Osteoblast (primary cell): Measurements from ENCODE around the gene SLC16A10. TPM values are rescaled to one million over a fixed set of nuclear protein-coding genes. Genes with fewer than 3 reads are reported as not detected.

Source experiments
- DNase-seq: peaks from one replicate; pipeline ENCODE4 v3.0.0; 2011; ENCODE audit warnings: low spot score, mixed read lengths; ENCODE audit not compliant: insufficient read length; ENCODE audit errors: missing footprints
- H2AFZ ChIP-seq: 2 replicates; pipeline ENCODE4 v1.6.0; 2011; ENCODE audit warnings: mild to moderate bottlenecking, low read length
- H3K27ac ChIP-seq: 2 replicates; pipeline ENCODE4 v1.5.1; 2011; ENCODE audit warnings: mild to moderate bottlenecking, low read depth, low read length, moderate library complexity
- H3K27me3 ChIP-seq: 2 replicates; pipeline ENCODE4 v1.6.0; 2012; ENCODE audit warnings: mild to moderate bottlenecking, control low read depth, inconsistent platforms, low read length, moderate library complexity; ENCODE audit not compliant: insufficient read depth
- H3K36me3 ChIP-seq: 2 replicates; pipeline ENCODE4 v1.5.1; 2011; ENCODE audit warnings: mild to moderate bottlenecking, low read length, control low read depth, moderate library complexity; ENCODE audit not compliant: insufficient read depth
- H3K4me1 ChIP-seq: 2 replicates; pipeline ENCODE4 v1.5.1; 2011; ENCODE audit warnings: mild to moderate bottlenecking, low read length, control low read depth, moderate library complexity; ENCODE audit not compliant: insufficient read depth
- H3K4me2 ChIP-seq: 2 replicates; pipeline ENCODE4 v1.6.0; 2011; ENCODE audit warnings: mild to moderate bottlenecking, low read length; ENCODE audit not compliant: insufficient read depth
- H3K4me3 ChIP-seq: fragments of 200-600 bp; sonication (generic); 3 replicates; pipeline ENCODE4 v1.5.1; 2012; ENCODE audit warnings: mild to moderate bottlenecking, low read length, inconsistent platforms; ENCODE audit not compliant: insufficient read depth
- H3K79me2 ChIP-seq: 2 replicates; pipeline ENCODE4 v1.6.0; 2012; ENCODE audit warnings: mild to moderate bottlenecking, low read length, control low read depth, inconsistent platforms; ENCODE audit not compliant: insufficient read depth
- H3K9me3 ChIP-seq: 2 replicates; pipeline ENCODE4 v1.5.1; 2011; ENCODE audit warnings: low read depth, low read length, control low read depth
- H4K20me1 ChIP-seq: 2 replicates; pipeline ENCODE4 v1.6.0; 2012; ENCODE audit warnings: mild to moderate bottlenecking, low read length, control low read depth; ENCODE audit not compliant: insufficient read depth
- total RNA-seq: library from RNA; depleted of rRNA; stranded (reverse); fragments of >200 nt; gene quantifications from 2 replicates; pipeline ENCODE4 v1.2.3, GENCODE V29; 2012
- TF ChIP-seq, protein P1 (sequence below): IDR thresholded peaks from 2 replicates; pipeline ENCODE4 v1.5.1; 2011; ENCODE audit warnings: mild to moderate bottlenecking, low read depth, low read length, moderate library complexity; ENCODE audit errors: extremely low read depth

SLC16A10 gene
- total RNA-seq, 1 donor = under 0.01 TPM

DNA sequence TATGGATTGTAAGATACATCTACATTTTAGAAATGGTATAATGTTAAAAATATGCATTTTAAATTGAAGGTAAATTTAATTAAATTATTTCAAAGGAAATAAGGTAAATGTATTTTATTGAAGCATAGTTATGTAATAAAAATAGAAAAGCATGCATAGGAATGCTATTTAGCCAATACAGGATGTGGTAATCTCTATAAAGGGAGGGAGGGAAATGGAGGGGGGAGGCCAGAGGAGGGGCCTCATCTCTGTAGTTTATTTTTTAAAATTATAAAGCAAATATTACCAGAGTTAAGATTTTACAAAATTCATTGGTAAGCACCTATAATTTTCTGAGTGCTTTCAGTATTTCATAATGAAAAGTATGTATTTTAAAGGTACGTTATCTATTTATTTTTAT, 27.2 kb downstream of the SLC16A10 start:
- H3K4me1 ChIP-seq = peaks cover 11% of the 10 kb centered on the region
- peak overlapping the region; percentile 41 for H3K4me2 ChIP-seq
- no peaks in the 10 kb centered on the region for H3K79me2 ChIP-seq
- H3K27ac ChIP-seq = peak overlapping the region; percentile 64
- no peak overlapping the region for H2AFZ ChIP-seq
- TF ChIP-seq, protein P1, sequence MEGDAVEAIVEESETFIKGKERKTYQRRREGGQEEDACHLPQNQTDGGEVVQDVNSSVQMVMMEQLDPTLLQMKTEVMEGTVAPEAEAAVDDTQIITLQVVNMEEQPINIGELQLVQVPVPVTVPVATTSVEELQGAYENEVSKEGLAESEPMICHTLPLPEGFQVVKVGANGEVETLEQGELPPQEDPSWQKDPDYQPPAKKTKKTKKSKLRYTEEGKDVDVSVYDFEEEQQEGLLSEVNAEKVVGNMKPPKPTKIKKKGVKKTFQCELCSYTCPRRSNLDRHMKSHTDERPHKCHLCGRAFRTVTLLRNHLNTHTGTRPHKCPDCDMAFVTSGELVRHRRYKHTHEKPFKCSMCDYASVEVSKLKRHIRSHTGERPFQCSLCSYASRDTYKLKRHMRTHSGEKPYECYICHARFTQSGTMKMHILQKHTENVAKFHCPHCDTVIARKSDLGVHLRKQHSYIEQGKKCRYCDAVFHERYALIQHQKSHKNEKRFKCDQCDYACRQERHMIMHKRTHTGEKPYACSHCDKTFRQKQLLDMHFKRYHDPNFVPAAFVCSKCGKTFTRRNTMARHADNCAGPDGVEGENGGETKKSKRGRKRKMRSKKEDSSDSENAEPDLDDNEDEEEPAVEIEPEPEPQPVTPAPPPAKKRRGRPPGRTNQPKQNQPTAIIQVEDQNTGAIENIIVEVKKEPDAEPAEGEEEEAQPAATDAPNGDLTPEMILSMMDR = no peak
- DNase-seq = no peak
- no peaks in the 10 kb centered on the region for H3K36me3 ChIP-seq
- no peak overlapping the region for H3K4me3 ChIP-seq
- no peaks in the 10 kb centered on the region for H3K9me3 ChIP-seq
- H4K20me1 ChIP-seq = no peaks in the 10 kb centered on the region
- H3K27me3 ChIP-seq = no peaks in the 10 kb centered on the region

DNA sequence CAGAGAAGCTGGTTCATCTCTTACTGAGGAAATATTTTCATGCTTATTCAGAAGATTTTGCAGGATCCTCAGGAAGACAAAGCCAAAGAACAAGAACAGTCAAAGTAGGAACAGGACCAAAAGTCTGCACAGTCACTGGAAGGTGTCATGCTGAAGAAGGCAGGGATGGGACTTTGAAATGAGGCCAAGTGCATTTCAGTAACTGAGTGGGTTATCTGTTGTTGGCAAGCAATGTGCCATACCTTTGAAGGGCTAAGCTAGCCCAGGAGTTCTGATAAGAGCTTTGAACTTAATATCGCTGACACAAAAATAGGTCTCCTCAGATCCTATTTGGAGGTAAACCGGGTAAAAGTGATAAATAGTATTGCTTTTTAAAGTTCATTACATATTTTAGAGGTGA, 31.5 kb downstream of the SLC16A10 start:
- no peaks in the 10 kb centered on the region for H4K20me1 ChIP-seq
- H3K9me3 ChIP-seq = no peaks in the 10 kb centered on the region
- no peaks in the 10 kb centered on the region for H3K27me3 ChIP-seq
- no peak overlapping the region for H3K4me3 ChIP-seq
- no peak overlapping the region for H3K4me2 ChIP-seq
- TF ChIP-seq, protein P1 = no peak
- DNase-seq = no peak
- no peaks in the 10 kb centered on the region for H3K79me2 ChIP-seq
- H3K27ac ChIP-seq = no peak overlapping the region
- H3K4me1 ChIP-seq = peaks cover 9% of the 10 kb centered on the region
- no peaks in the 10 kb centered on the region for H3K36me3 ChIP-seq
- H2AFZ ChIP-seq = no peak overlapping the region

DNA sequence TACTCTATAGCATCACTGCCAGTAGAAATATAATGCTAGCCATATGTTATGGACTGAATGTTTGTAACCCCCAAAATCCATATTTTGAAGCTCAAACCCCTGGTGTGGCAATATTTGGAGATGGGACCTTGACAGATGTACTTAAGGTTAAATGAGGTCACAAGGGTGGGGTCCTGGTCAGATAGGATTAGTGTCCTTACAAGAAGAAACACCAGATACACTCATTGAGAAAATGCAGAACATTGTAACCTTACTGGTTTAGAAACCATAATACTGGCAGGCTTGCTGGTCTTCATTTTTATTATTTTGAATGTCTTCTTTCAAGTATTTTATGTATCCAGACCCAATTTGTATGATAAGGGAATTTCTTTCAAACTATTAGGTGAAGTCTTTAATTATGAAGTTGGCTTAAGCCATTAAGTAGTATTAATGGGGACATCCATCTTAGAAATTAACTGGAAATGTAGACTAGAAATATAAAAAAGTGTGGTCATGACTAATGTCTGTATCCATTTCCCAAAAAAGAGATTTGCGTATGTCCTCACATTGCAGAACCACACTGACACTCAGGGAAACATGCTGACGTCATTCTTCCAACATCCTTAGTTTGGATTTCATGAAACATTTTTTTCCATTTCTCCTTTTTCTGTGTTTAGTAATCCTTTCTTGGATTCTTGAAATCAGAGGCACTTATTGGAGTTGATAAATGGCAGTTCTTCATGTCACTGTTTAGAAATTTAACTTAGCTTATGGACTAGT, 32.4 kb downstream of the SLC16A10 start:
- H3K27me3 ChIP-seq = no peaks in the 10 kb centered on the region
- TF ChIP-seq, protein P1 = no peak
- no peaks in the 10 kb centered on the region for H3K9me3 ChIP-seq
- H3K4me2 ChIP-seq = no peak overlapping the region
- H3K4me3 ChIP-seq = no peak overlapping the region
- no peak overlapping the region for H2AFZ ChIP-seq
- no peaks in the 10 kb centered on the region for H3K36me3 ChIP-seq
- no peaks in the 10 kb centered on the region for H3K4me1 ChIP-seq
- no peak overlapping the region for H3K27ac ChIP-seq
- no peak for DNase-seq
- no peaks in the 10 kb centered on the region for H3K79me2 ChIP-seq
- H4K20me1 ChIP-seq = no peaks in the 10 kb centered on the region

DNA sequence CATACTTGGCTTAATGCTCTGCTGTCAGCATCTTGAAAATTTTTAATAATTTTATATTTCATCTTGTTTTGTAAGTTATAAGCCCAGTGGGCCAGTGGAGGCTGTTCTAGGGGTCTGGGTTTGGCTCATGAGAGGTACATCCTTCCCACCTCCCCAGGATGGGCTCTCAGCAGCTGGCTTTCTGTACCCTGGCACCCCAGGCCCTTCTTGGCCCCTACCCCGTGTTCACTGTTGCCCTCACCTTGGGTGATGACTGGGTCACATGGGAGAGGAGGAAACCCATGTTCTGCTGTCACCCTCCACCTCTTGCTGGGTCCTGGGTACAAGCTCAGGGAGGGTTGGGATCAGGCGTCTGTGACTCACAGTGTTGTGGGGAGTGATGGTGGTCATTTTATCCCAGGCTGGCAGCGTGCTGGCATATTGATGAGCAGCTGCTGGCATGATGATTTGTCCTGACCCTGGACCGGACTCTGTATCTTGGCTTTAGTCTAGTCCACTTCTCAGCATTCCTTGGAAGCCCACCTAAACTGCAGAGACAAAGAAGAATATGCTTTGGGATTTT, 34.6 kb downstream of the SLC16A10 start:
- Histone ChIP-seq H3K79me2 (no peaks in the 10 kb centered on the region), H3K27me3 (peaks cover 3% of the 10 kb centered on the region), H4K20me1 (no peaks in the 10 kb centered on the region), H2AFZ (no peak overlapping the region), H3K4me1 (no peaks in the 10 kb centered on the region), H3K4me3 (no peak overlapping the region), H3K27ac (no peak overlapping the region), H3K9me3 (no peaks in the 10 kb centered on the region), H3K4me2 (no peak overlapping the region), H3K36me3 (no peaks in the 10 kb centered on the region)
- peak; percentile 11 for DNase-seq
- TF ChIP-seq, protein P1 = no peak
